Retina (tissue), 1 donor: Measurements from ENCODE around the gene CCDC97.
A peak's percentile ranks its signal among the peaks of the same experiment; 100 is the strongest.
"Not testable (repeated sequence)": the region's sequence is repeated elsewhere in the genome, so short reads cannot be mapped to it uniquely, and the experiment has no call there.

ENCODE experiments used
- DNase-seq: peaks from one replicate; pipeline ENCODE4 v3.0.0-alpha.2; 2016

Gene CCDC97

GRCh38 chr19:41371119-41371518, 61.1 kb downstream of the CCDC97 start:
- DNase-seq: not testable (repeated sequence)

- no peak for DNase-seq
These were observed 61.6 kb downstream of the CCDC97 start for GRCh38 chr19:41371541-41371940.

- DNase-seq: no peak
These were observed 62.5 kb downstream of the CCDC97 start for GRCh38 chr19:41372501-41372900.

GRCh38 chr19:41373993-41374392, 64.0 kb downstream of the CCDC97 start:
- DNase-seq: peak; percentile 46
